OCI-LY1 (cell line): ENCODE results near the gene ARL6IP5.

ENCODE experiments used
- H2AFZ ChIP-seq: fragments of 200-600 bp; sonication (generic), shearing (Covaris generic); 2 replicates; pipeline ENCODE4 v1.6.0; 2014; ENCODE audit warnings: antibody characterized with exemption, mild to moderate bottlenecking, low read length
- H3F3A ChIP-seq: fragments of 200-600 bp; sonication (generic), shearing (Covaris generic); 2 replicates; pipeline ENCODE4 v1.6.0; 2014; ENCODE audit warnings: mild to moderate bottlenecking, antibody characterized with exemption, low read length, moderate library complexity; ENCODE audit not compliant: insufficient read depth
- H3K27ac ChIP-seq: fragments of 200-600 bp; sonication (generic); 2 replicates; pipeline ENCODE4 v1.5.1; 2014; ENCODE audit warnings: low read length, mixed run types, mild to moderate bottlenecking, low read depth; ENCODE audit not compliant: poor library complexity, severe bottlenecking
- H3K27me3 ChIP-seq: fragments of 200-600 bp; sonication (generic); 2 replicates; pipeline ENCODE4 v1.6.0; 2014; ENCODE audit warnings: antibody characterized with exemption, mild to moderate bottlenecking, low read length, moderate library complexity; ENCODE audit not compliant: insufficient read depth
- H3K36me3 ChIP-seq: fragments of 200-600 bp; sonication (generic); 2 replicates; pipeline ENCODE4 v1.6.1; 2014; ENCODE audit warnings: mild to moderate bottlenecking, antibody characterized with exemption, low read length, moderate library complexity, mixed read lengths; ENCODE audit not compliant: insufficient read depth
- H3K4me1 ChIP-seq: fragments of 200-600 bp; sonication (generic); 2 replicates; pipeline ENCODE4 v1.5.1; 2014; ENCODE audit warnings: mild to moderate bottlenecking, low read length, moderate library complexity; ENCODE audit not compliant: insufficient read depth, severe bottlenecking
- H3K4me2 ChIP-seq: fragments of 200-600 bp; sonication (generic), shearing (Covaris generic); 2 replicates; pipeline ENCODE4 v1.6.1; 2014; ENCODE audit warnings: low read length
- H3K4me3 ChIP-seq: fragments of 200-600 bp; sonication (generic); 2 replicates; pipeline ENCODE4 v1.5.1; 2014; ENCODE audit warnings: low read length, low read depth, mild to moderate bottlenecking, mixed read lengths; ENCODE audit not compliant: poor library complexity, severe bottlenecking
- H3K79me2 ChIP-seq: fragments of 200-600 bp; shearing (Covaris generic); 2 replicates; pipeline ENCODE4 v1.6.1; 2016; ENCODE audit warnings: mixed run types, low read length, mixed read lengths; ENCODE audit not compliant: insufficient read depth
- H3K9ac ChIP-seq: fragments of 200-600 bp; sonication (generic), shearing (Covaris generic); 2 replicates; pipeline ENCODE4 v1.6.1; 2014; ENCODE audit warnings: mild to moderate bottlenecking, low read length, mixed read lengths
- H3K9me2 ChIP-seq: fragments of 200-600 bp; sonication (generic), shearing (Covaris generic); 2 replicates; pipeline ENCODE4 v1.6.1; 2014; ENCODE audit warnings: low read depth, mild to moderate bottlenecking, low read length, mixed read lengths
- H3K9me3 ChIP-seq: fragments of 200-600 bp; shearing (Covaris generic); 2 replicates; pipeline ENCODE4 v1.6.1; 2014; ENCODE audit warnings: low read length, mixed read lengths
- H4K20me1 ChIP-seq: fragments of 200-600 bp; sonication (generic), shearing (Covaris generic); 2 replicates; pipeline ENCODE4 v1.6.0; 2016; ENCODE audit warnings: mild to moderate bottlenecking, low read length; ENCODE audit not compliant: insufficient read depth
- CTCF ChIP-seq: fragments of 200-600 bp; sonication (generic), shearing (Covaris generic); IDR thresholded peaks from 2 replicates; pipeline ENCODE4 v1.5.1; 2017; ENCODE audit warnings: mild to moderate bottlenecking, antibody characterized with exemption, low read length, moderate library complexity, mixed read lengths
- EZH2 ChIP-seq: fragments of 200-600 bp; sonication (generic), shearing (Covaris generic); IDR thresholded peaks from 2 replicates; pipeline ENCODE4 v1.8.0; 2017; ENCODE audit warnings: borderline replicate concordance, mixed run types, mild to moderate bottlenecking, antibody characterized with exemption, low read length, moderate library complexity, mixed read lengths

The ARL6IP5 gene

GRCh38 chr3:69097407-69098086, 12.8 kb downstream of the ARL6IP5 start:
- H3K79me2 ChIP-seq = no peaks in the 10 kb centered on the region
- H3K4me3 ChIP-seq = no peak overlapping the region
- H3K9ac ChIP-seq = no peak overlapping the region
- H3K9me3 ChIP-seq = no peaks in the 10 kb centered on the region
- no peak overlapping the region for H3K27ac ChIP-seq
- H3K36me3 ChIP-seq = peaks cover 9% of the 10 kb centered on the region; the same call in 1 of the 2 replicates
- H3K27me3 ChIP-seq = no peaks in the 10 kb centered on the region
- no peaks in the 10 kb centered on the region for H3F3A ChIP-seq
- peaks cover 5% of the 10 kb centered on the region for H3K4me1 ChIP-seq
- no peak for TF ChIP-seq CTCF
- TF ChIP-seq EZH2 = no peak
- H3K4me2 ChIP-seq = no peak overlapping the region
- H3K9me2 ChIP-seq = no peaks in the 10 kb centered on the region
- H2AFZ ChIP-seq = no peak overlapping the region
- no peaks in the 10 kb centered on the region for H4K20me1 ChIP-seq

- Histone ChIP-seq H3K79me2 (no peaks in the 10 kb centered on the region), H3K9me3 (no peaks in the 10 kb centered on the region), H3K36me3 (peaks cover 22% of the 10 kb centered on the region; the same call in 1 of the 2 replicates), H4K20me1 (no peaks in the 10 kb centered on the region), H3K4me1 (peaks cover 3% of the 10 kb centered on the region), H3K27me3 (no peaks in the 10 kb centered on the region), H3K9me2 (no peaks in the 10 kb centered on the region), H3K4me3 (no peak overlapping the region), H3F3A (no peaks in the 10 kb centered on the region), H3K9ac (no peak overlapping the region), H3K4me2 (no peak overlapping the region), H2AFZ (no peak overlapping the region), H3K27ac (no peak overlapping the region)
- TF ChIP-seq EZH2 (no peak), CTCF (no peak)
These were observed 14.8 kb downstream of the ARL6IP5 start for GRCh38 chr3:69099576-69099975.

GRCh38 chr3:69102384-69102783, 17.6 kb downstream of the ARL6IP5 start:
- no peak overlapping the region for H3K4me2 ChIP-seq
- no peak overlapping the region for H2AFZ ChIP-seq
- no peaks in the 10 kb centered on the region for H3K4me1 ChIP-seq
- H3K27me3 ChIP-seq = no peaks in the 10 kb centered on the region
- H3K9me3 ChIP-seq = no peaks in the 10 kb centered on the region
- no peak overlapping the region for H3K27ac ChIP-seq
- H3K36me3 ChIP-seq = peaks cover 23% of the 10 kb centered on the region; the same call in 1 of the 2 replicates
- H3K9ac ChIP-seq = no peak overlapping the region
- no peaks in the 10 kb centered on the region for H3F3A ChIP-seq
- H4K20me1 ChIP-seq = no peaks in the 10 kb centered on the region
- TF ChIP-seq CTCF (no peak), EZH2 (no peak)
- H3K4me3 ChIP-seq = no peak overlapping the region
- no peaks in the 10 kb centered on the region for H3K79me2 ChIP-seq
- no peaks in the 10 kb centered on the region for H3K9me2 ChIP-seq
